GM23248 (cell line): Measurements from ENCODE around the gene RCAN1. TPM values are rescaled to one million over a fixed set of nuclear protein-coding genes. Genes with fewer than 3 reads are reported as not detected.

Source experiments
- DNase-seq: peaks from one replicate; pipeline ENCODE4 v3.0.0-alpha.2; 2015
- H2AFZ ChIP-seq: fragments of 200-600 bp; sonication (generic); 2 replicates; pipeline ENCODE4 v1.6.1; 2016; ENCODE audit warnings: antibody characterized with exemption
- H3F3A ChIP-seq: fragments of 200-600 bp; sonication (generic); 2 replicates; pipeline ENCODE4 v1.6.1; 2016; ENCODE audit warnings: mild to moderate bottlenecking, antibody characterized with exemption, mixed run types; ENCODE audit not compliant: insufficient read depth
- H3K27ac ChIP-seq: fragments of 200-600 bp; sonication (generic); 2 replicates; pipeline ENCODE4 v1.5.1; 2016; ENCODE audit warnings: mild to moderate bottlenecking
- H3K27me3 ChIP-seq: fragments of 200-600 bp; sonication (generic); replicated peaks from 2 replicates; pipeline ENCODE4 v1.6.1; 2016; ENCODE audit warnings: mild to moderate bottlenecking; ENCODE audit not compliant: insufficient read depth
- H3K36me3 ChIP-seq: fragments of 200-600 bp; sonication (generic); 2 replicates; pipeline ENCODE4 v1.6.1; 2016; ENCODE audit warnings: low read depth, mild to moderate bottlenecking
- H3K4me1 ChIP-seq: fragments of 200-600 bp; sonication (generic); 2 replicates; pipeline ENCODE4 v1.6.1; 2016; ENCODE audit warnings: mild to moderate bottlenecking; ENCODE audit not compliant: insufficient read depth
- H3K4me2 ChIP-seq: fragments of 200-600 bp; sonication (generic); one replicate; pipeline ENCODE4 v1.6.1; 2016; ENCODE audit warnings: mild to moderate bottlenecking; ENCODE audit not compliant: unreplicated experiment
- H3K4me3 ChIP-seq: fragments of 200-600 bp; sonication (generic); 2 replicates; pipeline ENCODE4 v1.5.1; 2016; ENCODE audit warnings: mild to moderate bottlenecking
- H3K79me2 ChIP-seq: fragments of 200-600 bp; sonication (generic); 2 replicates; pipeline ENCODE4 v1.6.1; 2016; ENCODE audit warnings: mild to moderate bottlenecking; ENCODE audit not compliant: insufficient read depth
- H3K9ac ChIP-seq: fragments of 200-600 bp; sonication (generic); 2 replicates; pipeline ENCODE4 v1.6.1; 2016; ENCODE audit warnings: mild to moderate bottlenecking
- H3K9me2 ChIP-seq: fragments of 200-600 bp; sonication (generic); 2 replicates; pipeline ENCODE4 v1.6.1; 2016; ENCODE audit warnings: mixed run types, mild to moderate bottlenecking, moderate library complexity; ENCODE audit not compliant: insufficient read depth
- H3K9me3 ChIP-seq: fragments of 200-600 bp; sonication (generic); one replicate; pipeline ENCODE4 v1.6.1; 2017; ENCODE audit warnings: low read depth
- H4K20me1 ChIP-seq: fragments of 200-600 bp; sonication (generic); 2 replicates; pipeline ENCODE4 v1.6.0; 2016; ENCODE audit not compliant: insufficient read depth
- EZH2 ChIP-seq: fragments of 200-600 bp; sonication (generic); IDR thresholded peaks from 2 replicates; pipeline ENCODE4 v1.6.1; 2018; ENCODE audit warnings: antibody characterized with exemption, mild to moderate bottlenecking; ENCODE audit not compliant: insufficient read depth, poor library complexity, severe bottlenecking
- EZH2phosphoT487 ChIP-seq: fragments of 200-600 bp; sonication (generic); IDR thresholded peaks from 2 replicates; pipeline ENCODE4 v1.6.1; 2018; ENCODE audit warnings: antibody characterized with exemption, moderate library complexity, mild to moderate bottlenecking, low read depth; ENCODE audit not compliant: insufficient read depth
- WGBS, 2 experiments: methylation state at CpG; one replicate each; pipeline ENCODE4 v1.1.6; 2015 to 2017; ENCODE audit warnings: low lambda C conversion rate in 2 of 2, low coverage in 1 of 2; ENCODE audit errors: missing lambda C conversion rate in 2 of 2; 5-methylcytosine and 5-hydroxymethylcytosine counted together
- in situ Hi-C: fragments of 300-500 bp; cut with MboI; formaldehyde crosslinking; loops from 2 replicates; pipeline ENCODE4 v1.15.0; 2020
- polyA plus RNA-seq: library from polyadenylated mRNA; unstranded; fragments of >200 nt; fragmentation: Nextera tagmentation; extraction: Ambion mirVana; gene quantifications from 2 replicates; pipeline ENCODE4 v1.2.1, GENCODE V29; 2016
- total RNA-seq: library from RNA; depleted of rRNA; stranded (reverse); fragments of >200 nt; shearing (Covaris generic); gene quantifications from 2 replicates; pipeline ENCODE4 v1.2.3, GENCODE V29; 2014

The RCAN1 gene
- total and polyA plus RNA-seq, 2 experiments from 2014 or later: 65.9 to 76.3 TPM

- Histone ChIP-seq H3K27me3 (no peaks in the 10 kb centered on the region), H3K4me3 (no peak overlapping the region), H3K4me2 (peak overlapping the region; percentile 8), H3K9me2 (no peaks in the 10 kb centered on the region), H3F3A (peaks cover 8% of the 10 kb centered on the region), H3K79me2 (no peaks in the 10 kb centered on the region), H3K4me1 (peaks cover 41% of the 10 kb centered on the region), H4K20me1 (no peaks in the 10 kb centered on the region), H3K9ac (peak overlapping the region; percentile 5; the same call in 1 of the 2 replicates), H3K36me3 (no peaks in the 10 kb centered on the region), H3K27ac (peak overlapping the region; percentile 71), H2AFZ (no peak overlapping the region), H3K9me3 (no peaks in the 10 kb centered on the region)
- TF ChIP-seq EZH2phosphoT487 (no peak), EZH2 (no peak)
- DNase-seq: peak; percentile 94
- in situ Hi-C loops: no loop called here
- 0 to 8% methylated on average over 1 of the region's 1 CpG for WGBS, 2 experiments
These were observed 35.5 kb downstream of the RCAN1 start for GRCh38 chr21:34579411-34579810.

- no peak overlapping the region for H2AFZ ChIP-seq
- H3K36me3 ChIP-seq: no peaks in the 10 kb centered on the region
- no peak overlapping the region for H3K9ac ChIP-seq
- no peak for TF ChIP-seq EZH2
- TF ChIP-seq EZH2phosphoT487: no peak
- no peaks in the 10 kb centered on the region for H4K20me1 ChIP-seq
- H3K27me3 ChIP-seq: no peaks in the 10 kb centered on the region
- peak; percentile 69 for DNase-seq
- H3K9me3 ChIP-seq: no peaks in the 10 kb centered on the region
- H3K9me2 ChIP-seq: no peaks in the 10 kb centered on the region
- H3K4me3 ChIP-seq: no peak overlapping the region
- H3K79me2 ChIP-seq: no peaks in the 10 kb centered on the region
- peaks cover 8% of the 10 kb centered on the region for H3F3A ChIP-seq
- WGBS, 2 experiments: 22 to 29% methylated on average over 5 of the region's 5 CpGs
- peaks cover 27% of the 10 kb centered on the region for H3K4me1 ChIP-seq
- peak overlapping the region; percentile 16; the same call in 1 of the 2 replicates for H3K27ac ChIP-seq
- in situ Hi-C loops: no loop called here
- H3K4me2 ChIP-seq: peak overlapping the region; percentile 27
These were observed 38.8 kb downstream of the RCAN1 start for GRCh38 chr21:34576041-34576511.

GRCh38 chr21:34574601-34575529 lies 40.0 kb downstream of the RCAN1 start:
- Histone ChIP-seq H3K4me2 (no peak overlapping the region), H4K20me1 (no peaks in the 10 kb centered on the region), H3K9me2 (no peaks in the 10 kb centered on the region), H3F3A (peaks cover 4% of the 10 kb centered on the region), H3K36me3 (no peaks in the 10 kb centered on the region), H3K27ac (peak overlapping the region; percentile 29; the same call in 1 of the 2 replicates), H2AFZ (0 out of 2 replicates have a peak overlapping the region, but pooled peaks have one; percentile 9), H3K4me3 (no peak overlapping the region), H3K4me1 (peaks cover 24% of the 10 kb centered on the region), H3K27me3 (no peaks in the 10 kb centered on the region), H3K9me3 (no peaks in the 10 kb centered on the region), H3K79me2 (no peaks in the 10 kb centered on the region), H3K9ac (no peak overlapping the region)
- DNase-seq: peak; percentile 43
- in situ Hi-C loops: no loop called here
- no peak for TF ChIP-seq EZH2phosphoT487
- TF ChIP-seq EZH2: no peak
- 72 to 75% methylated on average over 24 of the region's 24 CpGs for WGBS, 2 experiments

- Histone ChIP-seq H4K20me1 (no peaks in the 10 kb centered on the region), H3K36me3 (no peaks in the 10 kb centered on the region), H3K9ac (no peak overlapping the region), H3K9me3 (no peaks in the 10 kb centered on the region), H3K79me2 (no peaks in the 10 kb centered on the region), H3K9me2 (no peaks in the 10 kb centered on the region), H3F3A (no peaks in the 10 kb centered on the region), H2AFZ (no peak overlapping the region), H3K27me3 (no peaks in the 10 kb centered on the region), H3K27ac (no peak overlapping the region), H3K4me3 (no peak overlapping the region), H3K4me2 (no peak overlapping the region), H3K4me1 (peaks cover 14% of the 10 kb centered on the region)
- DNase-seq: no peak
- in situ Hi-C loops: no loop called here
- WGBS, 2 experiments: 80 to 82% methylated on average over 7 of the region's 7 CpGs
- TF ChIP-seq EZH2 (no peak), EZH2phosphoT487 (no peak)
These were observed 42.9 kb downstream of the RCAN1 start for GRCh38 chr21:34571994-34572393.
